Measurements from ENCODE around the gene POMGNT1. TPM values are rescaled to one million over a fixed set of nuclear protein-coding genes. Genes with fewer than 3 reads are reported as not detected.

Gene POMGNT1
- total RNA-seq, 2 experiments from 2014 or later: 30.8 to 37.3 TPM

- no TSS peak for BruUV-seq (replicated peaks)
- no peak overlapping the region for H2AFZ ChIP-seq (ENCODE audit: low read length)
- H3K4me2 ChIP-seq (ENCODE audit: low read length): no peak overlapping the region
- TF ChIP-seq EZH2phosphoT487 (IDR thresholded peaks at IDR 0.05; ENCODE audit: borderline replicate concordance, low read depth, low read length): no peak
- no peak for TF ChIP-seq CTCF (conservative IDR thresholded peaks at IDR 0.05; ENCODE audit: low read length)
- POLR2A ChIA-PET: interaction anchor here (0.6 to 2.2 kb wide), 9 partner anchors 10 to 834 kb away, joined by 3 to 9 read pairs (median 4); partner anchors contain the start of gene POMGNT1
- no peak for DNase-seq (ENCODE audit: low spot score)
- H3K79me2 ChIP-seq (ENCODE audit: insufficient read depth, low read depth, low read length): no peaks in the 10 kb centered on the region
- peaks cover 50% of the 10 kb centered on the region for H3K4me1 ChIP-seq (ENCODE audit: insufficient read depth, low read length, poor library complexity, severe bottlenecking)
- no peak overlapping the region for H3K4me3 ChIP-seq (ENCODE audit: low read depth, low read length, poor library complexity, severe bottlenecking)
- no peaks in the 10 kb centered on the region for H4K20me1 ChIP-seq (ENCODE audit: insufficient read depth, low read length)
- intact Hi-C loops (cut with micrococcal nuclease; ENCODE audit: unreplicated experiment): no loop called here
- no peaks in the 10 kb centered on the region for H3K36me3 ChIP-seq (ENCODE audit: insufficient read depth, low read length)
- no peak overlapping the region for H3K27ac ChIP-seq (ENCODE audit: low read depth, low read length, poor library complexity, severe bottlenecking)
- H3K9me2 ChIP-seq (ENCODE audit: insufficient read depth, low read length): no peaks in the 10 kb centered on the region
- CTCF ChIA-PET (ENCODE audit: unreplicated experiment): interaction anchor here (0.7 to 3.0 kb wide), 7 partner anchors 18 to 145 kb away, joined by 3 to 13 read pairs (median 4); no protein-coding TSS in a partner anchor
- H3K9me3 ChIP-seq (ENCODE audit: low read length): no peaks in the 10 kb centered on the region
Observed at GRCh38 chr1:46181343-46182260, 16.6 kb downstream of the POMGNT1 start.

- H2AFZ ChIP-seq (ENCODE audit: low read length): 0 out of 2 replicates have a peak overlapping the region, but pooled peaks have one; percentile 21
- no peaks in the 10 kb centered on the region for H3K9me2 ChIP-seq (ENCODE audit: insufficient read depth, low read length)
- H3K79me2 ChIP-seq (ENCODE audit: insufficient read depth, low read depth, low read length): no peaks in the 10 kb centered on the region
- TF ChIP-seq CTCF (conservative IDR thresholded peaks at IDR 0.05; ENCODE audit: low read length): no peak
- no peak for TF ChIP-seq EZH2phosphoT487 (IDR thresholded peaks at IDR 0.05; ENCODE audit: borderline replicate concordance, low read depth, low read length)
- no peaks in the 10 kb centered on the region for H3K36me3 ChIP-seq (ENCODE audit: insufficient read depth, low read length)
- POLR2A ChIA-PET: no interaction called here
- intact Hi-C loops (cut with micrococcal nuclease; ENCODE audit: unreplicated experiment): no loop called here
- no peak overlapping the region for H3K4me3 ChIP-seq (ENCODE audit: low read depth, low read length, poor library complexity, severe bottlenecking)
- H3K27ac ChIP-seq (ENCODE audit: low read depth, low read length, poor library complexity, severe bottlenecking): no peak overlapping the region
- no peaks in the 10 kb centered on the region for H4K20me1 ChIP-seq (ENCODE audit: insufficient read depth, low read length)
- H3K4me2 ChIP-seq (ENCODE audit: low read length): 0 out of 2 replicates have a peak overlapping the region, but pooled peaks have one; percentile 37
- CTCF ChIA-PET (ENCODE audit: unreplicated experiment): interaction anchor here (0.9 to 1.2 kb wide), 3 partner anchors 45 to 136 kb away, joined by 3 read pairs; no protein-coding TSS in a partner anchor
- peak; percentile 46 for DNase-seq (ENCODE audit: low spot score)
- BruUV-seq (replicated peaks): no TSS peak
- H3K9me3 ChIP-seq (ENCODE audit: low read length): no peaks in the 10 kb centered on the region
- peaks cover 45% of the 10 kb centered on the region for H3K4me1 ChIP-seq (ENCODE audit: insufficient read depth, low read length, poor library complexity, severe bottlenecking)
Observed at GRCh38 chr1:46180082-46180616, 18.1 kb downstream of the POMGNT1 start.

Data from OCI-LY7 (cell line).